Cardiac fibroblast (primary cell): Measurements from ENCODE around the gene HIF1A.

Experiments used
- DNase-seq, 2 donors: peaks; one replicate each; pipeline versions ENCODE4 v3.0.0 to v3.0.0-alpha.2; 2010; ENCODE audit warnings: low read depth in 2 of 2
- H3K4me3 ChIP-seq, 2 donors: replicated peaks in 1 of 2; 1 replicate in 1 of 2; 2 replicates in 1 of 2; pipeline ENCODE4 v1.5.1; 2011; ENCODE audit warnings: low read depth in 2 of 2, low read length in 2 of 2, mild to moderate bottlenecking in 2 of 2, moderate library complexity in 1 of 2
- CTCF ChIP-seq: IDR thresholded peaks from one replicate; pipeline ENCODE4 v1.5.1; 2011; ENCODE audit warnings: low read depth, mild to moderate bottlenecking, low read length, inconsistent platforms

Gene HIF1A

GRCh38 chr14:61672796-61673195, 22.5 kb upstream of the HIF1A start:
- no peak for TF ChIP-seq CTCF
- no peak for DNase-seq
- no peak overlapping the region for H3K4me3 ChIP-seq

- peak; percentile 30 to 48 for DNase-seq
- H3K4me3 ChIP-seq: no peak overlapping the region
- TF ChIP-seq CTCF: no peak
These were observed 22.0 kb upstream of the HIF1A start for GRCh38 chr14:61673305-61673704.

GRCh38 chr14:61675291-61675690, 20.0 kb upstream of the HIF1A start:
- no peak for TF ChIP-seq CTCF
- no peak for DNase-seq
- no peak overlapping the region for H3K4me3 ChIP-seq

- no peak for DNase-seq
- H3K4me3 ChIP-seq: no peak overlapping the region
- no peak for TF ChIP-seq CTCF
These were observed 17.8 kb upstream of the HIF1A start for GRCh38 chr14:61677479-61677878.

- no peak for TF ChIP-seq CTCF
- no peak overlapping the region for H3K4me3 ChIP-seq
- DNase-seq: no peak
These were observed 16.3 kb upstream of the HIF1A start for GRCh38 chr14:61678975-61679374.

- no peak for TF ChIP-seq CTCF
- H3K4me3 ChIP-seq: no peak overlapping the region
- no peak for DNase-seq
These were observed 13.9 kb upstream of the HIF1A start for GRCh38 chr14:61681413-61681812.

- TF ChIP-seq CTCF: no peak
- H3K4me3 ChIP-seq: no peak overlapping the region
- no peak for DNase-seq
These were observed 12.2 kb upstream of the HIF1A start for GRCh38 chr14:61683108-61683507.
